WTC11 (cell line): ENCODE data around the gene SERPINA6. TPM values are rescaled to one million over a fixed set of nuclear protein-coding genes. Genes with fewer than 3 reads are reported as not detected.

Experiments used
- ATAC-seq: fragments of 200-7000 bp; cut with Tn5 transposase; 2 replicates; pipeline ENCODE4 v1.10.0; 2021; ENCODE audit warnings: mild to moderate bottlenecking, moderate library complexity
- CTCF ChIA-PET: fragments of 300-600 bp; sonication (Branson Sonifier 250); formaldehyde crosslinking; loops from one replicate; lab custom pipeline; 2021; ENCODE audit warnings: antibody characterized with exemption; lab: Charles Lee
- POLR2A ChIA-PET: fragments of 350-600 bp; sonication (Branson Sonifier 250); formaldehyde crosslinking; loops from one replicate; lab custom pipeline; 2021; ENCODE audit warnings: antibody characterized with exemption; lab: Charles Lee
- DNase-seq: peaks from one replicate; pipeline ENCODE4 v3.0.0; 2021; ENCODE audit warnings: low spot score
- H3K27ac Mint-ChIP-seq: 2 replicates; pipeline ENCODE4 v1.8.0; 2021; ENCODE audit warnings: mixed read lengths
- H3K27me3 Mint-ChIP-seq: 2 replicates; pipeline ENCODE4 v1.8.0; 2021; ENCODE audit warnings: low read depth, mild to moderate bottlenecking, moderate library complexity, mixed read lengths
- H3K36me3 Mint-ChIP-seq: 2 replicates; pipeline ENCODE4 v1.8.0; 2021; ENCODE audit warnings: mixed read lengths
- H3K4me1 Mint-ChIP-seq: 2 replicates; pipeline ENCODE4 v1.8.0; 2022; ENCODE audit warnings: mixed read lengths
- H3K4me3 Mint-ChIP-seq: 2 replicates; pipeline ENCODE4 v1.8.0; 2021; ENCODE audit warnings: mild to moderate bottlenecking, moderate library complexity, mixed read lengths
- H3K9me3 Mint-ChIP-seq: 2 replicates; pipeline ENCODE4 v1.8.0; 2021; ENCODE audit warnings: mixed read lengths
- AFF4 ChIP-seq: sonication (generic); formaldehyde crosslinking; IDR thresholded peaks from 2 replicates; pipeline ENCODE4 v1.8.1; 2023; ENCODE audit warnings: mild to moderate bottlenecking, missing genetic modification reagents, borderline replicate concordance
- AR ChIP-seq: fragments of 250-450 bp; sonication (Bioruptor Pico); IDR thresholded peaks from 2 replicates; pipeline ENCODE4 v1.9.0; 2021; ENCODE audit warnings: mild to moderate bottlenecking
- ELF4 ChIP-seq: sonication (generic); formaldehyde crosslinking; IDR thresholded peaks from 2 replicates; pipeline ENCODE4 v1.8.1; 2022; ENCODE audit warnings: low read depth, mild to moderate bottlenecking, moderate library complexity, missing genetic modification reagents
- ETV6 ChIP-seq: sonication (generic); formaldehyde crosslinking; IDR thresholded peaks from 2 replicates; pipeline ENCODE4 v1.8.1; 2022; ENCODE audit warnings: mild to moderate bottlenecking, missing genetic modification reagents
- FOXJ3 ChIP-seq: sonication (generic); formaldehyde crosslinking; IDR thresholded peaks from 2 replicates; pipeline ENCODE4 v1.9.0; 2021; ENCODE audit warnings: missing genetic modification reagents, mild to moderate bottlenecking, borderline replicate concordance
- FOXK1 ChIP-seq: sonication (generic); formaldehyde crosslinking; IDR thresholded peaks from 2 replicates; pipeline ENCODE4 v1.8.0; 2022; ENCODE audit warnings: mild to moderate bottlenecking, moderate library complexity, missing genetic modification reagents
- FOXP4 ChIP-seq: sonication (generic); formaldehyde crosslinking; IDR thresholded peaks from 2 replicates; pipeline ENCODE4 v1.8.0; 2022; ENCODE audit warnings: mild to moderate bottlenecking, missing genetic modification reagents
- GABPB1 ChIP-seq: sonication (generic); formaldehyde crosslinking; IDR thresholded peaks from 2 replicates; pipeline ENCODE4 v1.8.1; 2023; ENCODE audit warnings: mild to moderate bottlenecking, missing genetic modification reagents
- NR1H2 ChIP-seq: sonication (generic); formaldehyde crosslinking; IDR thresholded peaks from 2 replicates; pipeline ENCODE4 v1.9.0; 2021; ENCODE audit warnings: mild to moderate bottlenecking, moderate library complexity, missing genetic modification reagents
- PRRX2 ChIP-seq: fragments of 250-450 bp; sonication (Bioruptor Pico); IDR thresholded peaks from 2 replicates; pipeline ENCODE4 v1.8.0; 2021; ENCODE audit warnings: mild to moderate bottlenecking
- RORB ChIP-seq: fragments of 250-450 bp; sonication (Bioruptor Pico); IDR thresholded peaks from 2 replicates; pipeline ENCODE4 v1.9.0; 2021; ENCODE audit warnings: mild to moderate bottlenecking
- USF2 ChIP-seq: sonication (generic); formaldehyde crosslinking; IDR thresholded peaks from 2 replicates; pipeline ENCODE4 v1.8.1; 2023; ENCODE audit warnings: mild to moderate bottlenecking, missing genetic modification reagents, moderate library complexity
- ZNF423 ChIP-seq: fragments of 250-450 bp; sonication (Bioruptor Pico); IDR thresholded peaks from 2 replicates; pipeline ENCODE4 v2.1.2; 2022; ENCODE audit warnings: mild to moderate bottlenecking, moderate library complexity
- ZNF425 ChIP-seq: fragments of 250-450 bp; sonication (Bioruptor Pico); conservative IDR thresholded peaks from 2 replicates; pipeline ENCODE4 v1.9.0; 2021; ENCODE audit warnings: mild to moderate bottlenecking
- ZNF532 ChIP-seq: fragments of 250-450 bp; sonication (Bioruptor Pico); IDR thresholded peaks from 2 replicates; pipeline ENCODE4 v1.9.0; 2021; ENCODE audit warnings: mild to moderate bottlenecking, borderline replicate concordance
- total RNA-seq: library from RNA; stranded (reverse); gene quantifications from 3 replicates; pipeline ENCODE4 v1.2.3, GENCODE V29; 2021

Gene SERPINA6
- total RNA-seq, 1 experiment from 2014 or later: 0.15 TPM

GRCh38 chr14:94361682-94362081 lies 38.5 kb upstream of the SERPINA6 start:
- DNase-seq: no peak
- Mint-ChIP-seq H3K36me3 (no peaks in the 10 kb centered on the region), H3K4me1 (peaks cover 4% of the 10 kb centered on the region), H3K9me3 (peaks cover under 1% of the 10 kb centered on the region; the same call in 1 of the 2 replicates), H3K27ac (no peak overlapping the region), H3K4me3 (no peak overlapping the region), H3K27me3 (no peaks in the 10 kb centered on the region)
- POLR2A ChIA-PET: no interaction called here
- no peak for TF ChIP-seq ZNF425 (CRISPR knock-in tag)
- TF ChIP-seq FOXK1 (CRISPR knock-in tag): no peak
- no peak for TF ChIP-seq FOXP4 (CRISPR knock-in tag)
- TF ChIP-seq AR (CRISPR knock-in tag): no peak
- TF ChIP-seq AFF4: no peak
- TF ChIP-seq ETV6 (CRISPR knock-in tag): no peak
- TF ChIP-seq GABPB1 (CRISPR knock-in tag): no peak
- TF ChIP-seq ZNF423: no peak
- no peak for TF ChIP-seq USF2 (CRISPR knock-in tag)
- CTCF ChIA-PET: no interaction called here
- ATAC-seq: no peak

GRCh38 chr14:94360945-94361565 lies 37.9 kb upstream of the SERPINA6 start:
- ATAC-seq: no peak
- H3K9me3 Mint-ChIP-seq: peaks cover 5% of the 10 kb centered on the region; the same call in 1 of the 2 replicates
- DNase-seq: no peak
- H3K27ac Mint-ChIP-seq: no peak overlapping the region
- no peaks in the 10 kb centered on the region for H3K36me3 Mint-ChIP-seq
- POLR2A ChIA-PET: no interaction called here
- peaks cover 7% of the 10 kb centered on the region for H3K4me1 Mint-ChIP-seq
- CTCF ChIA-PET: interaction anchor here (1.1 kb wide), 1 partner anchor 11 kb away, joined by 3 read pairs; no protein-coding TSS in a partner anchor
- H3K4me3 Mint-ChIP-seq: no peak overlapping the region
- no peaks in the 10 kb centered on the region for H3K27me3 Mint-ChIP-seq
- no peak for TF ChIP-seq ZNF532 (CRISPR knock-in tag)
- no peak for TF ChIP-seq ZNF425 (CRISPR knock-in tag)
- no peak for TF ChIP-seq FOXJ3
- no peak for TF ChIP-seq PRRX2 (CRISPR knock-in tag)
- TF ChIP-seq ELF4: no peak
- TF ChIP-seq RORB: no peak
- no peak for TF ChIP-seq GABPB1 (CRISPR knock-in tag)
- no peak for TF ChIP-seq NR1H2
